ENCODE data around the gene ANKRD27.
"Not testable (repeated sequence)": the region's sequence is repeated elsewhere in the genome, so short reads cannot be mapped to it uniquely, and the experiment has no call there.

DNA sequence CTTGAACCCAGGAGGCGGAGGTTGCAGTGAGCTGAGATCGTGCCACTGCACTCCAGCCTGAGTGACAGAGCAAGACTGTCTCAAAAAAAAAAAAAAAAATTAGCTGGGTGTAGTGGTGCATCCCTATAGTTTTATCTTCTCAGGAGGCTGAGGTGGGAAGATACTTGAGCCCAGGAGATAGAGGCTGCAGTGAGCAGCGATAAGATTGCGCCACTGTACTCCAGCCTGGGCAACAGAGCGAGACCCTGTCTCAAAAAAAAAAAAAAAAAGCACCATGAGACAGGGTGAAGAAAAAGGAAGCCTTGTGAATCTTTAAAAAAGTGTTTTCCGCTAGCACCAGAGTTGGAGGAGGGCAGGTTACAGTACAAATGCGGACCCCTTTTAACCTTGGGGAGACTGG lies 41.2 kb upstream of the ANKRD27 start:
- TF ChIP-seq, protein P1, sequence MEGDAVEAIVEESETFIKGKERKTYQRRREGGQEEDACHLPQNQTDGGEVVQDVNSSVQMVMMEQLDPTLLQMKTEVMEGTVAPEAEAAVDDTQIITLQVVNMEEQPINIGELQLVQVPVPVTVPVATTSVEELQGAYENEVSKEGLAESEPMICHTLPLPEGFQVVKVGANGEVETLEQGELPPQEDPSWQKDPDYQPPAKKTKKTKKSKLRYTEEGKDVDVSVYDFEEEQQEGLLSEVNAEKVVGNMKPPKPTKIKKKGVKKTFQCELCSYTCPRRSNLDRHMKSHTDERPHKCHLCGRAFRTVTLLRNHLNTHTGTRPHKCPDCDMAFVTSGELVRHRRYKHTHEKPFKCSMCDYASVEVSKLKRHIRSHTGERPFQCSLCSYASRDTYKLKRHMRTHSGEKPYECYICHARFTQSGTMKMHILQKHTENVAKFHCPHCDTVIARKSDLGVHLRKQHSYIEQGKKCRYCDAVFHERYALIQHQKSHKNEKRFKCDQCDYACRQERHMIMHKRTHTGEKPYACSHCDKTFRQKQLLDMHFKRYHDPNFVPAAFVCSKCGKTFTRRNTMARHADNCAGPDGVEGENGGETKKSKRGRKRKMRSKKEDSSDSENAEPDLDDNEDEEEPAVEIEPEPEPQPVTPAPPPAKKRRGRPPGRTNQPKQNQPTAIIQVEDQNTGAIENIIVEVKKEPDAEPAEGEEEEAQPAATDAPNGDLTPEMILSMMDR (conservative IDR thresholded peaks at IDR 0.05 in 1 of 2, IDR thresholded peaks at IDR 0.05 in 1 of 2; ENCODE audit: extremely low read depth in 1 of 2, insufficient read depth in 1 of 2, low read depth in 1 of 2, low read length in 2 of 2) = not testable (repeated sequence)
- not testable (repeated sequence) for TF ChIP-seq EZH2 (IDR thresholded peaks at IDR 0.05; ENCODE audit: borderline replicate concordance, low read length)

Measured in mammary epithelial cell (primary cell).